Activated CD4-positive, alpha-beta T cell treated with anti-CD3 and anti-CD28 coated beads for 48 hours (primary cell): Measurements from ENCODE around the gene PSMB4.

ENCODE experiments used
- DNase-seq: peaks from one replicate; pipeline ENCODE4 v3.0.0-alpha.2; 2020

PSMB4 gene

GRCh38 chr1:151443846-151444782 lies 44.7 kb downstream of the PSMB4 start:
- DNase-seq = peak; percentile 76

GRCh38 chr1:151444783-151445177 lies 45.4 kb downstream of the PSMB4 start:
- no peak for DNase-seq

- DNase-seq = no peak
Observed at GRCh38 chr1:151447696-151448095, 48.3 kb downstream of the PSMB4 start.
